ENCODE results near the gene FHAD1.

FHAD1 gene

DNA sequence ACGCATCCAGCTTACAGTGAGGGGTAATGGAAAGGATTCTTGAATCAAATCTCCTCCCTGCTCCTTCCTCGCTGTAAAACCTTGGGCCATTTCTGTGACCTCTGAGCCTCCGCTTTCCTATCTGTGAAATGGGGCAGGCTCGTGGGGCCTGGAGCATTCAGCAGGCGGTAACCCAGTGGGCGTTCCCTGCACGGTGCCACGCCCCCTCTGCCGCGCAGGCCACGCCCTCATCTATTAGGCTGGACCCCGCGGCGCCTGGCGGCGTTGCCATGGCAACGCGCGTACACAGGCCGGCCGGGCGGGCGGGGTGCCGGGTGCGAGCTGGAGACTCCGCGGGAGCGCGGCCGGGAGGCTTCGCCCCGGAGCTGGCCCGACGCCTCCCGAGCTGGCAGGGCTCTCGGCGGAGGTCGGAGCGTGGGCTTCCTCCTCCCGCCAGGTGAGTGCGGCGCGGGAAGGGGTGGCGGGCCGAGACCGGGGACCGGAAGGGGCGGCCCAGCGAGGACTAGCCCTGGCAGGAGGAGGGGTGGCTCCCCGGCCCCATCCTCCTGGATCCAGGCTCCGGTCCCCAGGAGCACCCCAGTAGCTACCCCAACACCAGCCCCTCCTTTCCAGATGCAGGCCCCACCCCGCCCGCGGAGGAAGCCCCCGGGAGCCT is at the start of gene FHAD1:
Gene FHAD1, plus strand, starts transcription at position 264 of the 655 bp plus-strand sequence. CDS start 4,562 bp downstream, outside the sequence.
- DNase-seq, result peak; percentile 29

DNA sequence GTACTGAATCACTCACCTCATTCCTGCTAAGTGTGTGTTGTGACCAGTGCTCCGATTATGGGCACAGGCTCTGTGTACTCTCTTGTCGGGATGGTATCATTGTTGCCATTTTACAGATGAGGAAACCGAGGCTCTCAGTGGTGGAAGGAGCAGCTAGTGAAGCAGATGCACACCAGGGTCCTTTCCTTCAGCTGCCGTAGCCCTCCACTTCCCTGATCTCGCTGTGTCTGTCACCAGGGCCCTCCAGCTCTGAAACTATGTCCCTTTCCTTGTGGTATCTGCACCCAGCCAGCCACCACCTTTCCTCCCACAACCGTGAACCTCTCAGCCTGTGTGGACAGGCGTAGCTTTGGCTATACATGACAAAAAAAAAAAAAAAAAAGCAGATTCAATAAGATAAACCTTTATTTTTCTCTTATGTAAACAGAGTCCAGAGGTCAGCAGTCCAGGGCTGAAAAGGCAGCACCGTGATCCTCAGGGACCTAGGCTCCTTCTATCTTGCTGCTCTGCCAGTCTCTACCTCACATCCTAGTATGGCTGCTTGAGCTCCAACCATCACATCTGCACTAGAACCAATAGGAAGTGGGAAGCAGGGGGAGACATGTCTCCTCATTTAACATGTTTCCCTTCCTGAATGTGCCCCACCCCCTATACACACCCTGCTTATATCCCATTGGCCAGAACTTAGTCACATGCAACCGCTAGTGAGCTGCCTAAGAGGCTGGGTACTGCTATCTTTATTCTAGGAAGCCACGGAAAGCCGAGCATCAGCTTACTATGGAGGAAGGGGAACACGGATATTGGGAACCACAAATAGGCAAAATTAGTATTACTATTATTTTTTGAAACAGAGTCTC is 49.2 kb upstream of the FHAD1 start:
- DNase-seq, result no peak

- DNase-seq, result no peak
These were observed 48.3 kb upstream of the FHAD1 start for GRCh38 chr1:15198684-15199083.

- DNase-seq, result no peak
These were observed 45.8 kb upstream of the FHAD1 start for GRCh38 chr1:15201221-15201620.

DNA sequence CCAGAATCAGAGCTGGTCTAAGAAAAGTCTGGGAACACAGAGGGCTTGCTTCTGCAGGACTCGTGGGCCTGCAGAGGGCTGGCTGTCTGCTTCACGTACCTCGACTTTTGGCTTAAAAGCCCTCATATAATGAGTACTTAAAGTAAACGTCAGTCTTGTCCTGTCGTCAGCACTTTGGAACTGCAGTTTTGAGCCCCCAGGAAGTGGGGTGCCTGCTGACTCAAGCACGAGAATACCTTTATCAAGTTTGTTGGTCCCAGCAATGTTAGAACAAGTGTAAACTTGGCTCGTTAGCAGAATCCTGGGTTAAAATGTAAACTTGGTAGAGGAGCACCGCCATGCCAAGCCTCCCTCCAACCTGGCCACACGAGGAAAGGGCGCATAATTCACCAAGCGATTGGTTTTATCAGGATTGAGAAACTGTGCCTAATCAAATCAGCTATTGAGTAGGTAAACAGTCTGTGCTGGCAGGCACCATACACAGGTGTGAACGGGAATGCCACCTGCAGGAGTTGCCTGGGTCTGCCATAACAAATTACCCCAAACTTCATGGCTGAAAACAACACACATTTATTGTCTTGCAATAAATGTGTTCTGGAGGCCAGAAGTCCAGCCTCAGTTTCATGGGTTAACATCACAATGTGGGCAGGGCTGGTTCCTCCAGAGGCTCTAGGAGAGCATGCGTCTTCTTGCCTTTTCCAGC is 45.0 kb upstream of the FHAD1 start:
- DNase-seq, result no peak

GRCh38 chr1:15204931-15205330 is 42.1 kb upstream of the FHAD1 start:
- DNase-seq, result no peak

GRCh38 chr1:15205586-15206346 is 41.3 kb upstream of the FHAD1 start:
- DNase-seq, result no peak

GRCh38 chr1:15206418-15207030 is 40.5 kb upstream of the FHAD1 start:
- DNase-seq, result no peak

- DNase-seq, result no peak
These were observed 39.8 kb upstream of the FHAD1 start for GRCh38 chr1:15207031-15207828.

DNA sequence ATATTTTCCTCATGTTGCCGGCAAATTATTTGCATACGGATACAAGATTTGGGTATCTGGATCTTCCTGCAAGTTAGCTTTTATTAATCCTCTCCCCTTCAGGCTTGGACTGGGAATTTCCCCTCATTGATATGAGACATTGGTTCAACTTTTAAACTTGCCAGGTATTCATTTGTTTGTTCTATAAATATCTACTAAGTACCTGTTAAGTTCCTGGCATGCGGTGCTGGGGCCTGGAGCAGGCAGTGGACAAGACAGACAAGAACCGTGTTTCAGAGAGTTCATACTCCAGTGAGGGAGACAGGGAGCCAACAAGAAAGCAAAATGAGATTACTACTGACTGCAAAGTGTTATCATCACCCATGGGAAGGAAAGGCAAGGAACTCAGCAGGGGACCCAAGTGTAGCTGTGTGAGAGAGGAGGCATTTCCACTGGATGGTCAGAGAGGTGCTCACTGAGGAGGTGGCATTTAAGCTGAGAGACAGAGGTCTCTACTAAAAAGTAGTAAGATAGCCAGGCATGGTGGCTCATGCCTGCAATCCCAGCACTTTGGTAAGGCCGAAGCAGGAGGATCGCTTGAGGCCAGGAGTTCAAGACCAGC is 39.1 kb upstream of the FHAD1 start:
- DNase-seq, result no peak

GRCh38 chr1:15210651-15211375 is 36.2 kb upstream of the FHAD1 start:
- no peak for DNase-seq

DNA sequence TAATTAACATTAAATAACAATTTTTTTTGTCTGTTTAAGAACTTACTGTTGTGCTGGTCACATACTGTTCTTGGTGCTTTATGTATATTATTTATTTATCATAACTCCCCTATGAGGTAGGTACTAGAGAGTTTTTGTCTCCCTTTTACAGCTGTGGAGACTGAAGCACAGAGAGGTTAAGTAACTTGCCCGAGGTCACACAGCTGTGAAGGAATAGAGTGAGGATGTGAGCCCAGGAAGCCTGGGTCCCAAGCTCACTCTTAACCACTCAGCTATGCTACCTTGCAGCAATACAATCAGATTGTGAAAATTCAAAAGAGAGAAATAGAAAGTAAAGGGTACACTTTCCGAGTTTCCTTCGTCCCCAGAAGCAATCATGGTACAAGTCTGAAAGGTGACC is 35.6 kb upstream of the FHAD1 start:
- no peak for DNase-seq

DNA sequence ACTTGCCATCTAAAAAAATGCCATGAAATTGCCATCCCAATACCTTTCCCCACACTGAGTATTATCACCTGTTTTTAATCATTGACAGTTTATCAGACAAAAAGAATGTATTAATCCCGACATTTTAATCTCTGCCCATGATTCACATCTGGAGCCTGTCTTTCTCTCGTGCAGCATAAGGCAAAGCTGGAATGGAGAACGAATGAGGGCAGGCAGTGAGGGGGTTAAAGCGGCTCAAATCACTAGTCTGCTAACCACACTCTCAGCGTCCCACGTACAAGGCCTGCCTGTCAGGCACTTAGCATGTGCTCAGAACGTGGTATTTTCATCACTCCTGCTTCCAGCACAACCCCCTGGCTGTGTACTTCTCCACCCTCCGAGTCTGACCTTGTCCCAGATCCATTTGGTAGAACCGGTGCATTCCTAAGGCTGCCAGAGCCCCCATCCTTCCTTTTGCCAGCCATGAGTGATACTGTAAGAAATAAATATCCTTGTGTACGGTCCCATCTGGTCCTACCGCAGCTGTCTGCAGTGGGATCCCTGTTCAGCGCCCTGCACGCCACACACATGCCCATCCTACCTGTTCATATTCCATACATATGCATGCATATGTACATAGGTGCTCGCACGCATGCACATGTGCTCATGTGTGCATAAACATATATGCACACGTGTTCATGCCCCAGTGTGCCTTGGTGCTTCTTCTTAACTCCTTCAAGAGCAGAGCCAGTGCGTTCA is 34.6 kb upstream of the FHAD1 start:
- DNase-seq, result no peak

DNA sequence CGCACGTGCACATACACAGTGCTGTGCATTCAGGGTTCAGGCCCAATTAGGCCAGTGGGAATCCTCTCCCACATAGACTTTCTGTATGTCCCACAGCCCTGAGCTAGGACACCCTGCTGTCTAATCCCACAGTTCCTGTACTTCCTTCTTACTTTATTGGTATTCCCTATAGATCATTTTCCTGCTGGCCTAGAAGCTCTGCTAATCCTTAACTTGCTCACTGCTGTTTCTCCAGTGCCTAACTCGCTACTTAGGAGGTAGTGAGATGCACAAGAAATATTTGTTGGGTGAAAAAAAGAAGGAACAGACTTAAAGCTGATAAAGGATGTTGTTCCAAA is 34.1 kb upstream of the FHAD1 start:
- no peak for DNase-seq

DNA sequence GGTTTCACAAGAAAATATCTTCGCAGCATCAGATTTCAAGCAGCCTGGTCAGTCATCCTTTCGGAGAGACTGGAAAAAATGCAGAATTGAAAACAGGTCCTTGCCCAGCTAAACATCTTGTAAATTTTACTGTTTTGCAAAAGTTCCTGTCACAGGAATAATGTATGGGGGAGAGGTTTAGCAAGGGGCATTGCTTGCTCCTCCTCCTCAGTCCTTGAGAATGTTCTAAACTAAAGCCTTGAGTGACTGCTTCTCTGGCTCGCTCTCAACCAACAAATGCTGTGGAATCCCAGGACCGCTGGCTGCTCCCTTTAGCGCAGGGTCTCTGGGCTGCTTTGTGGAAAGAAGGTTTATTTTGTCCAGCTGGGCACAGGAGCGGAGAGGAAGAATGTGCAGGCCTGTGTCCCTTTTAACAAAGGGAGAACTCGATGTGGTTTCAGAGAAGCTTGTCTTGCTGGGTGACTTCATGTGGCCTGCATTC is 33.6 kb upstream of the FHAD1 start:
- DNase-seq, result no peak

DNA sequence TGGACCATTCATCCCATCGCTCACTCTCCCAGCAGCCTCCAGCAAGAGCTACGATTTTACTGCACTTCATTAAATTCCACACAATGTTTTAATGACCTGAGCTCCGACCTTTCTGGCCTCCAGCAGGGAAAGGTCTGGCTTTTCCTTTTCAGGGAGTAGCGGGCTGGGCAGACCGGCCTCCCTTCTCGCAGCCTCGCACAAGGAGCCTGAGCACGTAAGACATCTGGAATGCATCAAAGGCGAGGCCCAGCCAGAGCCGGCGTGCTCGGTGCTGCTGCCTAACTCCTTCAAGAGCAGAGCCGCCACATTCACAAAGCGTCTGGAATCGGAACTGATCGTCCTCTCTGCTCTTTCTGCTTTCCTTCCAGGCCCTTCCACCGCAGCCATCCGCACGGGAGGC is 32.5 kb upstream of the FHAD1 start:
- no peak for DNase-seq

DNA sequence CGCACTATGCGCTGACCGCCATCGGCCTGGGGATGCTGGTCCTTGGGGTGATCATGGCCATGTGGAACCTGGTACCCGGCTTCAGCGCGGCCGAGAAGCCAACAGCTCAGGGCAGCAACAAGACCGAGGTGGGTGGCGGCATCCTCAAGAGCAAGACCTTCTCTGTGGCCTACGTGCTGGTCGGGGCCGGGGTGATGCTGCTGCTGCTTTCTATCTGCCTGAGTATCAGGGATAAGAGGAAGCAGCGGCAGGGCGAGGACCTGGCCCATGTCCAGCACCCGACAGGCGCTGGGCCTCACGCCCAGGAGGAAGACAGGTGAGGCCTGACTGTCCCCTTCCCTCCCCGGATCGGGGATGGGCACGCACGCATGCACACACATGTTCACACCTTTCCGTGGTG is 31.9 kb upstream of the FHAD1 start:
- DNase-seq, result no peak

DNA sequence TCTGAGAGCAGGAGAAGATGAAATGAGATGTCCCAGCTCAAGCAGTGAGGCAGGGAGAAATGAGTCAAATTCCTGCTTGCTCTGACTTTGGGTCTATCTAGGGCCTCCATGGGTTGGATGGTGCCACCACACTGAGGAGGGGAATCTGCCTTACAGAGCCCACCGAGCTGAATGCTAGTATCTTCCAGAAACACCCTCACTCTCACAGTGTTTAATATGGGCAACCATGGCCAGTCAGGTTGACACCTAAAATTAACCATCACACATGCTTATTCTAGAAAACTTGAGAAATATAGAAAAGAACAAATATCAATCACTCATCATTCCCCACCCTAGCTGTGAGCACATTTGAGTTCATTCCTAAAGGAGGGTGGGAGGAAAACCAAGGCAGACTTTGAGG is 29.4 kb upstream of the FHAD1 start:
- DNase-seq, result no peak

Measured in activated T-cell treated with anti-CD3 and anti-CD28 coated beads for 4 hours (primary cell).